ENCODE measurements around the gene MEIKIN.

- TF ChIP-seq CTCF (IDR thresholded peaks at IDR 0.05): no peak
- no peak for TF ChIP-seq POLR2AphosphoS5 (IDR thresholded peaks at IDR 0.05)
Measured at GRCh38 chr5:131942016-131942415, 3.4 kb downstream of the MEIKIN start.

All from sigmoid colon (tissue), 4 donors.